HEK293 (cell line): Measurements from ENCODE around the gene RIN3.

Experiments used
- CTCF ChIA-PET: fragments of 350-600 bp; formaldehyde crosslinking; extraction: SDS; loops from one replicate; lab custom pipeline; 2021; ENCODE audit warnings: antibody characterized with exemption; lab: Yijun Ruan, JAX
- POLR2A ChIA-PET: fragments of 300-600 bp; formaldehyde crosslinking; extraction: SDS; loops from one replicate; lab custom pipeline; 2020; ENCODE audit warnings: antibody characterized with exemption, inconsistent platforms; lab: Yijun Ruan, JAX
- H3K27ac ChIP-seq: fragments of 200-500 bp; sonication (Bioruptor generic); 2 replicates; pipeline ENCODE4 v1.5.1; 2014; ENCODE audit warnings: low read depth, low read length, control low read depth, inconsistent platforms; ENCODE audit errors: extremely low read depth
- H3K36me3 ChIP-seq, 2 experiments: fragments of 200-500 bp in 1 of 2; sonication (Bioruptor generic) in 1 of 2; 1 replicate in 1 of 2; 2 replicates in 1 of 2; pipeline ENCODE4 v1.5.1; 2014 to 2017; ENCODE audit warnings: inconsistent platforms in 2 of 2, low read length in 2 of 2; ENCODE audit not compliant: control insufficient read depth in 2 of 2, insufficient read depth in 1 of 2
- H3K4me1 ChIP-seq: fragments of 200-500 bp; sonication (Bioruptor generic); 2 replicates; pipeline ENCODE4 v1.5.1; 2014; ENCODE audit warnings: mild to moderate bottlenecking, low read length, inconsistent platforms; ENCODE audit not compliant: control insufficient read depth, insufficient read depth
- H3K4me3 ChIP-seq: 2 replicates; pipeline ENCODE4 v1.5.1; 2011; ENCODE audit warnings: low read depth, mild to moderate bottlenecking, control low read depth, low read length, moderate library complexity
- H3K9me3 ChIP-seq: fragments of 200-500 bp; sonication (Bioruptor generic); 2 replicates; pipeline ENCODE4 v1.5.1; 2014; ENCODE audit warnings: low read depth, low read length, inconsistent platforms; ENCODE audit not compliant: control insufficient read depth, insufficient read depth
- TRIM28 ChIP-seq: IDR thresholded peaks from 2 replicates; pipeline ENCODE4 v1.6.1; 2011; ENCODE audit warnings: low read length, control low read depth, borderline replicate concordance
- ZNF132 ChIP-seq: fragments of 450-650 bp; formaldehyde crosslinking; IDR thresholded peaks from 2 replicates; pipeline ENCODE4 v1.5.1; 2017; ENCODE audit warnings: missing biosample characterization, missing genetic modification characterization, borderline replicate concordance
- ZNF138 ChIP-seq: fragments of 450-650 bp; formaldehyde crosslinking; IDR thresholded peaks from 2 replicates; pipeline ENCODE4 v1.5.1; 2016; ENCODE audit warnings: missing biosample characterization, missing genetic modification characterization, borderline replicate concordance
- ZNF140 ChIP-seq: fragments of 450-650 bp; formaldehyde crosslinking; IDR thresholded peaks from 2 replicates; pipeline ENCODE4 v1.5.1; 2016; ENCODE audit warnings: missing biosample characterization, missing genetic modification characterization
- ZNF155 ChIP-seq: fragments of 450-650 bp; formaldehyde crosslinking; IDR thresholded peaks from 2 replicates; pipeline ENCODE4 v1.5.1; 2016; ENCODE audit warnings: missing biosample characterization, missing genetic modification characterization
- ZNF239 ChIP-seq: fragments of 450-650 bp; formaldehyde crosslinking; IDR thresholded peaks from 2 replicates; pipeline ENCODE4 v1.5.1; 2016; ENCODE audit warnings: missing biosample characterization, missing genetic modification characterization
- ZNF266 ChIP-seq: fragments of 450-650 bp; formaldehyde crosslinking; IDR thresholded peaks from 2 replicates; pipeline ENCODE4 v1.5.1; 2016; ENCODE audit warnings: missing biosample characterization, missing genetic modification characterization, low read depth
- ZNF292 ChIP-seq: fragments of 450-650 bp; formaldehyde crosslinking; IDR thresholded peaks from 2 replicates; pipeline ENCODE4 v1.5.1; 2016; ENCODE audit warnings: low read depth, missing biosample characterization, missing genetic modification characterization, borderline replicate concordance
- ZNF366 ChIP-seq: fragments of 450-650 bp; formaldehyde crosslinking; conservative IDR thresholded peaks from 2 replicates; pipeline ENCODE4 v1.5.1; 2016; ENCODE audit warnings: missing biosample characterization, missing genetic modification characterization
- ZNF404 ChIP-seq: fragments of 450-650 bp; formaldehyde crosslinking; IDR thresholded peaks from 2 replicates; pipeline ENCODE4 v1.5.1; 2017; ENCODE audit warnings: missing biosample characterization, missing genetic modification characterization
- ZNF416 ChIP-seq: fragments of 450-650 bp; formaldehyde crosslinking; IDR thresholded peaks from 2 replicates; pipeline ENCODE4 v1.5.1; 2016; ENCODE audit warnings: missing biosample characterization, missing genetic modification characterization
- ZNF48 ChIP-seq: fragments of 450-650 bp; formaldehyde crosslinking; IDR thresholded peaks from 2 replicates; pipeline ENCODE4 v1.5.1; 2016; ENCODE audit warnings: missing biosample characterization, missing genetic modification characterization
- ZNF548 ChIP-seq: fragments of 450-650 bp; formaldehyde crosslinking; IDR thresholded peaks from 2 replicates; pipeline ENCODE4 v1.5.1; 2016; ENCODE audit warnings: missing biosample characterization, missing genetic modification characterization
- ZNF621 ChIP-seq: fragments of 450-650 bp; formaldehyde crosslinking; IDR thresholded peaks from 2 replicates; pipeline ENCODE4 v1.5.1; 2017; ENCODE audit warnings: missing biosample characterization, missing genetic modification characterization
- ZNF624 ChIP-seq: fragments of 450-650 bp; formaldehyde crosslinking; IDR thresholded peaks from 2 replicates; pipeline ENCODE4 v1.5.1; 2017; ENCODE audit warnings: missing biosample characterization, missing genetic modification characterization
- ZNF629 ChIP-seq: fragments of 450-650 bp; formaldehyde crosslinking; IDR thresholded peaks from 2 replicates; pipeline ENCODE4 v1.5.1; 2017; ENCODE audit warnings: missing biosample characterization, missing genetic modification characterization
- ZNF670 ChIP-seq: fragments of 450-650 bp; formaldehyde crosslinking; IDR thresholded peaks from 2 replicates; pipeline ENCODE4 v1.5.1; 2016; ENCODE audit warnings: missing biosample characterization, missing genetic modification characterization, low read depth
- ZNF776 ChIP-seq: fragments of 450-650 bp; formaldehyde crosslinking; IDR thresholded peaks from 2 replicates; pipeline ENCODE4 v1.5.0; 2017; ENCODE audit warnings: missing biosample characterization, missing genetic modification characterization, borderline replicate concordance
- ZNF837 ChIP-seq: fragments of 450-650 bp; formaldehyde crosslinking; IDR thresholded peaks from 2 replicates; pipeline ENCODE4 v1.5.1; 2016; ENCODE audit warnings: missing biosample characterization, missing genetic modification characterization
- ZNF843 ChIP-seq: fragments of 450-650 bp; formaldehyde crosslinking; IDR thresholded peaks from 2 replicates; pipeline ENCODE4 v1.5.1; 2016; ENCODE audit warnings: missing biosample characterization, missing genetic modification characterization
- TF ChIP-seq, protein P1 (sequence below): fragments of 450-650 bp; formaldehyde crosslinking; IDR thresholded peaks from 2 replicates; pipeline ENCODE4 v1.5.1; 2017; ENCODE audit warnings: missing biosample characterization, missing genetic modification characterization
- TF ChIP-seq, protein P2 (sequence below): fragments of 450-650 bp; formaldehyde crosslinking; IDR thresholded peaks from 2 replicates; pipeline ENCODE4 v1.5.1; 2016; ENCODE audit warnings: missing biosample characterization, missing genetic modification characterization
- TF ChIP-seq, protein P3 (sequence below): fragments of 450-650 bp; formaldehyde crosslinking; IDR thresholded peaks from 2 replicates; pipeline ENCODE4 v1.5.1; 2016; ENCODE audit warnings: missing biosample characterization, missing genetic modification characterization
- TF ChIP-seq, protein P4 (sequence below): fragments of 450-650 bp; formaldehyde crosslinking; IDR thresholded peaks from 2 replicates; pipeline ENCODE4 v1.5.1; 2016; ENCODE audit warnings: missing biosample characterization, missing genetic modification characterization
- TF ChIP-seq, protein P5 (sequence below): fragments of 450-650 bp; formaldehyde crosslinking; IDR thresholded peaks from 2 replicates; pipeline ENCODE4 v1.5.1; 2017; ENCODE audit warnings: missing biosample characterization, missing genetic modification characterization
- TF ChIP-seq, protein P6 (sequence below): fragments of 450-650 bp; IDR thresholded peaks from 2 replicates; pipeline ENCODE4 v1.5.1; 2018; ENCODE audit warnings: missing biosample characterization, missing genetic modification characterization

The RIN3 gene

DNA sequence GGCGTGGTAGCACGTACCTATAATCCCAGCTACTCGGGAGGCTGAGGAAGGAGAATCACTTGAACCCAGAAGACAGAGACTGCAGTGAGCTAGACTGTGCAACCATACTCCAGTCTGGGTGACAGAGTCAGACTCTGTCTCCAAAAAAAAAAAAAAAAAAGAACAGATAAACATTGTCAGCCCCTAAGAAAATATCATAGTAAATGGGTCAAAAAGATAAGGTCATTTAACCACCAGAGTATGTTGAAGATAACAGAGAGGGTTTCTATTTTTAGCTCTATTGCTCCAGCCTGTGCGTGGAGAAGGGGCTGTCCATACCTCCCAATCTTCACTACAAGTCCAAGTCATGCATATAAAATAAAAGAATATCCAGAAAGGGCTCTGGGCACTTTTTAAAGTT, 219.4 kb downstream of the RIN3 start:
- Histone ChIP-seq H3K9me3 (no peaks in the 10 kb centered on the region), H3K4me1 (peaks cover 2% of the 10 kb centered on the region; the same call in 1 of the 2 replicates), H3K4me3 (no peak overlapping the region), H3K36me3 (peaks cover 9 to 19% of the 10 kb centered on the region in 2 experiments; a peak in 2 of 3 replicates), H3K27ac (no peak overlapping the region)
- CTCF ChIA-PET = interaction anchor here (0.7 to 1.1 kb wide), 3 partner anchors 12 to 256 kb away, joined by 3 to 7 read pairs (median 3); no protein-coding TSS in a partner anchor
- POLR2A ChIA-PET = interaction anchor here (0.7 to 2.2 kb wide), 3 partner anchors 16 to 463 kb away, joined by 4 to 9 read pairs (median 6); partner anchors contain the start of gene LGMN
- TF ChIP-seq, protein P1, sequence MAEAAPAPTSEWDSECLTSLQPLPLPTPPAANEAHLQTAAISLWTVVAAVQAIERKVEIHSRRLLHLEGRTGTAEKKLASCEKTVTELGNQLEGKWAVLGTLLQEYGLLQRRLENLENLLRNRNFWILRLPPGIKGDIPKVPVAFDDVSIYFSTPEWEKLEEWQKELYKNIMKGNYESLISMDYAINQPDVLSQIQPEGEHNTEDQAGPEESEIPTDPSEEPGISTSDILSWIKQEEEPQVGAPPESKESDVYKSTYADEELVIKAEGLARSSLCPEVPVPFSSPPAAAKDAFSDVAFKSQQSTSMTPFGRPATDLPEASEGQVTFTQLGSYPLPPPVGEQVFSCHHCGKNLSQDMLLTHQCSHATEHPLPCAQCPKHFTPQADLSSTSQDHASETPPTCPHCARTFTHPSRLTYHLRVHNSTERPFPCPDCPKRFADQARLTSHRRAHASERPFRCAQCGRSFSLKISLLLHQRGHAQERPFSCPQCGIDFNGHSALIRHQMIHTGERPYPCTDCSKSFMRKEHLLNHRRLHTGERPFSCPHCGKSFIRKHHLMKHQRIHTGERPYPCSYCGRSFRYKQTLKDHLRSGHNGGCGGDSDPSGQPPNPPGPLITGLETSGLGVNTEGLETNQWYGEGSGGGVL (tag by site-specific recombination) = no peak
- TF ChIP-seq ZNF404 (tag by site-specific recombination) (no peak), ZNF239 (tag by site-specific recombination) (no peak), ZNF155 (no peak), ZNF624 (tag by site-specific recombination) (no peak), ZNF366 (no peak), ZNF843 (tag by site-specific recombination) (no peak), ZNF776 (tag by site-specific recombination) (no peak), ZNF48 (tag by site-specific recombination) (no peak), ZNF292 (tag by site-specific recombination) (no peak), ZNF132 (no peak), ZNF140 (tag by site-specific recombination) (no peak), ZNF621 (tag by site-specific recombination) (no peak)
- TF ChIP-seq, protein P2, sequence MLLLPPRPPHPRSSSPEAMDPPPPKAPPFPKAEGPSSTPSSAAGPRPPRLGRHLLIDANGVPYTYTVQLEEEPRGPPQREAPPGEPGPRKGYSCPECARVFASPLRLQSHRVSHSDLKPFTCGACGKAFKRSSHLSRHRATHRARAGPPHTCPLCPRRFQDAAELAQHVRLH (tag by site-specific recombination) = no peak
- TF ChIP-seq, protein P3, sequence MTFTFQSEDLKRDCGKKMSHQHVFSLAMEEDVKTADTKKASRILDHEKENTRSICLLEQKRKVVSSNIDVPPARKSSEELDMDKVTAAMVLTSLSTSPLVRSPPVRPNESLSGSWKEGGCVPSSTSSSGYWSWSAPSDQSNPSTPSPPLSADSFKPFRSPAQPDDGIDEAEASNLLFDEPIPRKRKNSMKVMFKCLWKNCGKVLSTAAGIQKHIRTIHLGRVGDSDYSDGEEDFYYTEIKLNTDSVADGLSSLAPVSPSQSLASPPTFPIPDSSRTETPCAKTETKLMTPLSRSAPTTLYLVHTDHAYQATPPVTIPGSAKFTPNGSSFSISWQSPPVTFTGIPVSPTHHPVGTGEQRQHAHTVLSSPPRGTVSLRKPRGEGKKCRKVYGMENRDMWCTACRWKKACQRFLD (tag by site-specific recombination) = no peak

DNA sequence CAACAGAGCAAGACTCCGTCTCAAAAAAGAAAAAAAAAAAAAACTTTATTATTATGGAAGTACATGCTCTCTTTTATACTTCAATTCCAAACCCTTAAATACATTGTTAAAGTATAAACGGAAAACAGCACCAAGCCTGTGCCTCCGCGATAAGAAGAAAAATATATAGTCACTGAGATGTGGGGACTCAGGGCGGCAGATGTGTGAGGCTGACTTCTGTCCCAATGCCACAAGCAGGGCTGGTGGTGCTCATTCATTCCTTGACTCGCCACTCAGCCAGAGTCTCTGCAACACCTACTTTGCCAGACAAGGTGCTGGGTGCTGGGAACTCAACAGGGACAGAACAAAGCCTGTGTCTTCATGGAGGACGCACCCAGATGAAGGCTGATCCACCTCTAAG, 221.0 kb downstream of the RIN3 start:
- H3K9me3 ChIP-seq = no peaks in the 10 kb centered on the region
- peaks cover 2% of the 10 kb centered on the region; the same call in 1 of the 2 replicates for H3K4me1 ChIP-seq
- no peak overlapping the region for H3K4me3 ChIP-seq
- POLR2A ChIA-PET = interaction anchor here (2.2 kb wide), 1 partner anchor 14 kb away, joined by 9 read pairs; the partner anchor contains the start of gene LGMN
- no peak for TF ChIP-seq ZNF629 (tag by site-specific recombination)
- TF ChIP-seq, protein P4, sequence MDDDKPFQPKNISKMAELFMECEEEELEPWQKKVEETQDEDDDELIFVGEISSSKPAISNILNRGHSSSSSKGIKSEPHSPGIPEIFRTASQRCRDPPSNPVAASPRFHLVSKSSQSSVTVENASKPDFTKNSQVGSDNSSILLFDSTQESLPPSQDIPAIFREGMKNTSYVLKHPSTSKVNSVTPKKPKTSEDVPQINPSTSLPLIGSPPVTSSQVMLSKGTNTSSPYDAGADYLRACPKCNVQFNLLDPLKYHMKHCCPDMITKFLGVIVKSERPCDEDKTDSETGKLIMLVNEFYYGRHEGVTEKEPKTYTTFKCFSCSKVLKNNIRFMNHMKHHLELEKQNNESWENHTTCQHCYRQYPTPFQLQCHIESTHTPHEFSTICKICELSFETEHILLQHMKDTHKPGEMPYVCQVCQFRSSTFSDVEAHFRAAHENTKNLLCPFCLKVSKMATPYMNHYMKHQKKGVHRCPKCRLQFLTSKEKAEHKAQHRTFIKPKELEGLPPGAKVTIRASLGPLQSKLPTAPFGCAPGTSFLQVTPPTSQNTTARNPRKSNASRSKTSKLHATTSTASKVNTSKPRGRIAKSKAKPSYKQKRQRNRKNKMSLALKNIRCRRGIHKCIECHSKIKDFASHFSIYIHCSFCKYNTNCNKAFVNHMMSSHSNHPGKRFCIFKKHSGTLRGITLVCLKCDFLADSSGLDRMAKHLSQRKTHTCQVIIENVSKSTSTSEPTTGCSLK (tag by site-specific recombination) = no peak
- TF ChIP-seq, protein P5, sequence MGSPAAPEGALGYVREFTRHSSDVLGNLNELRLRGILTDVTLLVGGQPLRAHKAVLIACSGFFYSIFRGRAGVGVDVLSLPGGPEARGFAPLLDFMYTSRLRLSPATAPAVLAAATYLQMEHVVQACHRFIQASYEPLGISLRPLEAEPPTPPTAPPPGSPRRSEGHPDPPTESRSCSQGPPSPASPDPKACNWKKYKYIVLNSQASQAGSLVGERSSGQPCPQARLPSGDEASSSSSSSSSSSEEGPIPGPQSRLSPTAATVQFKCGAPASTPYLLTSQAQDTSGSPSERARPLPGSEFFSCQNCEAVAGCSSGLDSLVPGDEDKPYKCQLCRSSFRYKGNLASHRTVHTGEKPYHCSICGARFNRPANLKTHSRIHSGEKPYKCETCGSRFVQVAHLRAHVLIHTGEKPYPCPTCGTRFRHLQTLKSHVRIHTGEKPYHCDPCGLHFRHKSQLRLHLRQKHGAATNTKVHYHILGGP (tag by site-specific recombination) = no peak
- no peak for TF ChIP-seq TRIM28
- no peak for TF ChIP-seq ZNF266 (tag by site-specific recombination)
- no peak for TF ChIP-seq ZNF48 (tag by site-specific recombination)
- no peak for TF ChIP-seq ZNF670 (tag by site-specific recombination)
- TF ChIP-seq ZNF548 (tag by site-specific recombination) = no peak
- no peak for TF ChIP-seq ZNF837 (tag by site-specific recombination)
- TF ChIP-seq, protein P6, sequence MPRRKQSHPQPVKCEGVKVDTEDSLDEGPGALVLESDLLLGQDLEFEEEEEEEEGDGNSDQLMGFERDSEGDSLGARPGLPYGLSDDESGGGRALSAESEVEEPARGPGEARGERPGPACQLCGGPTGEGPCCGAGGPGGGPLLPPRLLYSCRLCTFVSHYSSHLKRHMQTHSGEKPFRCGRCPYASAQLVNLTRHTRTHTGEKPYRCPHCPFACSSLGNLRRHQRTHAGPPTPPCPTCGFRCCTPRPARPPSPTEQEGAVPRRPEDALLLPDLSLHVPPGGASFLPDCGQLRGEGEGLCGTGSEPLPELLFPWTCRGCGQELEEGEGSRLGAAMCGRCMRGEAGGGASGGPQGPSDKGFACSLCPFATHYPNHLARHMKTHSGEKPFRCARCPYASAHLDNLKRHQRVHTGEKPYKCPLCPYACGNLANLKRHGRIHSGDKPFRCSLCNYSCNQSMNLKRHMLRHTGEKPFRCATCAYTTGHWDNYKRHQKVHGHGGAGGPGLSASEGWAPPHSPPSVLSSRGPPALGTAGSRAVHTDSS (tag by site-specific recombination) = no peak
- no peak for TF ChIP-seq ZNF138 (tag by site-specific recombination)
- no peak for TF ChIP-seq ZNF416 (tag by site-specific recombination)
- H3K27ac ChIP-seq = no peak overlapping the region
- CTCF ChIA-PET = no interaction called here
- peaks cover 9 to 19% of the 10 kb centered on the region in 2 experiments; a peak in 2 of 3 replicates for H3K36me3 ChIP-seq
